LNCAP (cell line): Measurements from ENCODE around the gene PLPP2.

Experiments
- TF ChIP-seq, protein P1 (sequence below): fragments of 450-650 bp; IDR thresholded peaks from 2 replicates; pipeline ENCODE4 v1.5.1; 2017; ENCODE audit warnings: mild to moderate bottlenecking

The PLPP2 gene

DNA sequence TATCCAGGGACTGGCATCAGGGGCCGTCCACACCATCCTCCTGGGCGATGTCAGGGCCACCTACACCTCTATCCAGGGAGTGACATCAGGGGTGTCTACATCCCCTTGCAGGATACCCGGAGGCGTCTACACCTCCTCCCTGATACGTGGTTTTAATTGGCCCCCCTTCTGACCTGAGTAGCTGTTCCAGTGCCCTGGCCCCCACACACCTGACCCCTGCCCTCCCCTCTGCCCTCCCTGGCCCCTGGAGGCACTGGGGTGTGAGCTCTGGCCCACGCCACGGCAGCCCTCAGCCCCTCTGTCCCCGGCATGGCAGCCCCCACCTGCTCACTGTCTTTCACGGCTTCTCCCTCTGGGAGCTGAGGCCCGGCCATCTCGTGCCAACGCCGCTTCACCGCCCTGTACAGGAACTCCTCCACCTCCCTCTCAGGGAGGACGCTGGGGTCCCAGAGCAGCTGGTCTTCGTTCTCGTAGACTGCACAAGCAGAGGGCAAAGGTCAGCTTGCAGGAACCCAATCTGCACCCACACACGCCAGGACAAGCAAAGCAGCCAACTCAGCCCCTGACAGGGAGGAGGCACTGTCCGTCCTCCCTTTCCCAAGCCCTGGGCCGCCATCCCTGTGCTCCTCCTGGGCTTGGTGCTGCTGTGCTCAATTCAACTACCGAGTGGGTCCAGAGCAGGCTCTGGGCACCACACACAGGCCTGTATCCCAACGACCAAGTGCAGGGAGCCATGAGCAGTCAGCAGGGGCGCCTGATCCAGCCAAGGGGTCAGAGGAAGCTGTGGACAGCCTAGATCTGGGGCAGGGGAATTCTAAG lies 22.2 kb upstream of the PLPP2 start:
- TF ChIP-seq, protein P1, sequence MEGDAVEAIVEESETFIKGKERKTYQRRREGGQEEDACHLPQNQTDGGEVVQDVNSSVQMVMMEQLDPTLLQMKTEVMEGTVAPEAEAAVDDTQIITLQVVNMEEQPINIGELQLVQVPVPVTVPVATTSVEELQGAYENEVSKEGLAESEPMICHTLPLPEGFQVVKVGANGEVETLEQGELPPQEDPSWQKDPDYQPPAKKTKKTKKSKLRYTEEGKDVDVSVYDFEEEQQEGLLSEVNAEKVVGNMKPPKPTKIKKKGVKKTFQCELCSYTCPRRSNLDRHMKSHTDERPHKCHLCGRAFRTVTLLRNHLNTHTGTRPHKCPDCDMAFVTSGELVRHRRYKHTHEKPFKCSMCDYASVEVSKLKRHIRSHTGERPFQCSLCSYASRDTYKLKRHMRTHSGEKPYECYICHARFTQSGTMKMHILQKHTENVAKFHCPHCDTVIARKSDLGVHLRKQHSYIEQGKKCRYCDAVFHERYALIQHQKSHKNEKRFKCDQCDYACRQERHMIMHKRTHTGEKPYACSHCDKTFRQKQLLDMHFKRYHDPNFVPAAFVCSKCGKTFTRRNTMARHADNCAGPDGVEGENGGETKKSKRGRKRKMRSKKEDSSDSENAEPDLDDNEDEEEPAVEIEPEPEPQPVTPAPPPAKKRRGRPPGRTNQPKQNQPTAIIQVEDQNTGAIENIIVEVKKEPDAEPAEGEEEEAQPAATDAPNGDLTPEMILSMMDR = no peak

DNA sequence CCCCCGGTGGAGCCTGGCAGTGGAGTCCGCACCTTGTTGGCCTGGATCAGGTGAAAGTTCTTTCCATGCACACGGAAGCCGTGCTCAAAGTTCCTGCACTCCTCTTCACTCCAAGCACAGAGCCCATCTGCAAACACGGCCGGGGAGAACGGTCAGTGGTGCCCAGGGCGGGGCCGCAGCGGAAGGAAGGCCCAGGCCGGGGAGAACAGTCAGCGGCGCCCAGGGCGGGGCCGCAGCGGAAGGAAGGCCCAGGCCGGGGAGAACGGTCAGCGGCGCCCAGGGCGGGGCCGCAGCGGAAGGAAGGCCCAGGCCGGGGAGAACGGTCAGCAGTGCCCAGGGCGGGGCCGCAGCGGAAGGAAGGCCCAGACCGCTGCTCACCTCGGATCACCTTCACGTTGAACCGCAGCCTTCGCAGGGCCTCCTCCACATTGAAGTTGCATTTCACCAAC lies 20.6 kb upstream of the PLPP2 start:
- TF ChIP-seq, protein P1 = no peak

DNA sequence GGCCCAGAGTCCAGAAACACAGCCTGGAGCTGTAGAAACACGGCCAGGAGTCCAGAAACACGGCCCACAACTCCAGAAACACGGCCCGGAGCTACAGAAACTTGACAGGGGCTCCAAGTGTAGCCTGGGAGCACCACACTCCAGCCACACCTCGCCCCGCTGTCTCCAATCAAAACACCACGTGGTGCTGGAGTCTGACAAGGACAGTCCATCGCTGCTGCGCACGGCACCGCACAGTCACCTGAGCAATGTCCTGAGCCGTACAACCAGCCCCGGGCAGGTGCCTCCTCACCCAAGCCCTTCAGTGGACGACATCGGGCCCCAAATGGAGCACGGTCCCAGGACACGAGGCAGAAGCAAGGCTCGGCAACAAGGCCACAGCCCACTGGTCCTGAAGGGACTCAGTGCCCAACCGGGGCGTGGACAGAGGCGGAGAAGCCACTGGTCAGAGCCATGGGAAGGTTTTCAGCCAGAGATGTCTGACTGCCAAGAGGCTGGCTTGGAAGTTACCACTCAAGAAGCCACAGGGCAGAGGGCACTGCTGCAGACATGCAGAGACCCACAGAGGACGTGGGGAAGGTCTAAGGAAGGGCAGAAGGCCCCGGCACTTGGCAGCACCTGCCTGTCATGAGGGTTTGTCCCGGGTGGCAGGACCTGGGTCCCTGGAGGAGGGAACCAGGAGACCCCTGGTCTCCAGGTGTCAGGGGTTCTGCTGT lies 19.7 kb upstream of the PLPP2 start:
- TF ChIP-seq, protein P1 = no peak

DNA sequence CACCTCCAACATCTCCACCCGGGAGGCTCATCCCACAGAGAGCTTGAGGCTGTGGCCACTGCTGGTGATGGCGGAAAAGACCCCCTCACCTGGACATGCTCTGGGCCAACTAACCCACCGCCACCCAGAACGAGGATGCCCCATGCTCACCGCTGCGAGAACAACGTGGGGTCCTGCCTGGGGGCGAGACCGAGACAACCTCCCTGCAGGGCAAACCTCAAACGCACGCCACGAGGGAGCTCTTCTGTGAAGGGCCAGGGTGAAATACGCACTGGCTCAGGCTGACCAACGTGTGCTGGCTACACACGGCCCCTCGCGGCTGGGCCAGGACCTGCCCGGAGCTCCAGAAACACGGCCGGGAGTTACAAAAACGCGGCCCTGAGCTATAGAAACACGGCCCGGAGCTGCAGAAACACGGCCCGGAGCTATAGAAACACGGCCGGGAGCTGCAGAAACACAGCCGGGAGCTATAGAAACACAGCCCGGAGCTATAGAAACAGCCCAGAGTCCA lies 19.0 kb upstream of the PLPP2 start:
- TF ChIP-seq, protein P1 = no peak

DNA sequence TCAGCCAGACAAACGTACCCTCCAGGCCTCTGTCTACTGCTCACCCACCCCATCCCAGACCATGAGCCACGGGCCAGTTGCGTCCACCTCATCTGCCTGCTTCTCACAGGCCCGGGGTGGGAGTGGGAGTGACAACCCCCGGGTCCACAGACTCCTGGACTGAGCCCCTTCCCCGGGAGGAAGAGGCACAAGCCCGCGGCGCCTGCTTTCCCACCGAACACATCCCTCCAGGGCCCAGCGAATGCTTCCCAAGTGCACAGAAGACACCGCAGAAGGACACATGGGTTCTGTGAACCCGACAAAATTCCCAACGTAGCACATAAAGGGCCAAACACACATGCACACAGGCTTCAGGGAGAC lies 18.0 kb upstream of the PLPP2 start:
- TF ChIP-seq, protein P1 = no peak

DNA sequence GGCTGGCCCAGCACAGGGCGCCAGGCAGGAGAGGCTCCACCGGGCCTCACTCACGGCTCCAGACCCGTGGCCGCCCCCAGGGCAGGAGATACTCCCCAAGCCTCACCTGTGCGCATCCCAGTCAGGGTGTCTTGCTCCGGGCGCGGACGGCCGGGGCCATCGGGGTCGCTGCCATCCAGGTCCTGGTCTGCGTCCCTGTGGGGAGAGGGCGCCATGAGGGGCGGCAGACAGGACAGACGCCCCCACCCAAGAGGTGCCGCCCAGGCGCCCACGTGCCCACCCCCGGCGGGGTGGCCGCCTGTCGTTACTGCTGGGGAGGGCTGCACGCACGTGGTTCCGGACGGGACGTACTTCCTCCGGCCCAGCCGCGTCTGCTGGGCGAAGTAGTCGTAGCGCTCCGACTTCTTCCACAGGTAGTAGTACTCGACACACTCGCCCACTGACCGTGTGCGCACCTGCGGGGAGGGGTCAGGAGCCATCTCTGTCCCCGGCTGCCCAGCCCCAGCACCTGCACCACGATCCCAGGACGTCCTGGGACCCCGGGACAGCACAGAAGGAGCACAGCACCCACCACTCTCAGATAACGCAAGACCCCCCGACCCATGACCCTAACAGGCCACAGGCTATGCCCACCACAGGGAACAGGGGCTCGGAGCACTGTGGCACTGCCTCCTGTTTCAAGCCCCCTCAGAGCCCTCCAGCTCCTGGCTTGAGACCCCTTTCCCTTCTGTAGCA lies 17.4 kb upstream of the PLPP2 start:
- TF ChIP-seq, protein P1 = no peak

DNA sequence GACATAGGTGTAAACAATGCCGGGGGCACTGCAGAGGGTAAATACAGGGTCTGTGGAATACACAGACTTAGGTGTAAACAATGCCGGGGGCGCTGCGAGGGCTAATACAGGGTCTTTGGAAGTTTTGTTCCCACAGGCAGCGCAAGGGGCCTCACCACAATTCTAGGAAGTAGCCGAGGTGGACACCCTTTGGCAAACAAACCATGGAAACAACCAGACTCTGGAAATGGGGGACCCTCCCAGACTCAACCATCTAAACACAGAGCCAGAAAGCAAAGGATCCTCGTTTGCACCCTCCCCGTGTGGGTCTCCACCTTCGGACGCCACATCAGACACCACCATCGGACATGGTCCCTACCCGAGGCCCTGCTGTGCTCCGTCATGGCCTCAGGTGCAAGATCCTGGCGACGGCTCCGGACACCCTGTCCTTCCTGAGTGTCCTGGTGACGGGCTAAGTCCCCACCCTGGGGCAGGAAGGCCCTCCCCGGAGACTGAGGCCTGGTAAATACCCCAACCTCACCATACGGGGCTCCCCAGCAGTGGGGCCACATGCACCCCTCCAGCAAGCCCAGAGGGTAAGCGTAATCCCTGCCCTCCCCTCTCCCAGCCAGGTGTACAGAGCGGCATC lies 16.7 kb upstream of the PLPP2 start:
- TF ChIP-seq, protein P1 = no peak
